HEK293 (cell line): ENCODE measurements around the gene CCDC12.
A peak's percentile ranks its signal among the peaks of the same experiment; 100 is the strongest.

Experiments used
- CTCF ChIA-PET: fragments of 350-600 bp; formaldehyde crosslinking; extraction: SDS; loops from one replicate; lab custom pipeline; 2021; ENCODE audit warnings: antibody characterized with exemption; lab: Yijun Ruan, JAX
- POLR2A ChIA-PET: fragments of 300-600 bp; formaldehyde crosslinking; extraction: SDS; loops from one replicate; lab custom pipeline; 2020; ENCODE audit warnings: antibody characterized with exemption, inconsistent platforms; lab: Yijun Ruan, JAX
- H3K27ac ChIP-seq: fragments of 200-500 bp; sonication (Bioruptor generic); 2 replicates; pipeline ENCODE4 v1.5.1; 2014; ENCODE audit warnings: low read depth, low read length, control low read depth, inconsistent platforms; ENCODE audit errors: extremely low read depth
- H3K36me3 ChIP-seq, 2 experiments: fragments of 200-500 bp in 1 of 2; sonication (Bioruptor generic) in 1 of 2; 1 replicate in 1 of 2; 2 replicates in 1 of 2; pipeline ENCODE4 v1.5.1; 2014 to 2017; ENCODE audit warnings: inconsistent platforms in 2 of 2, low read length in 2 of 2; ENCODE audit not compliant: control insufficient read depth in 2 of 2, insufficient read depth in 1 of 2
- H3K4me1 ChIP-seq: fragments of 200-500 bp; sonication (Bioruptor generic); 2 replicates; pipeline ENCODE4 v1.5.1; 2014; ENCODE audit warnings: mild to moderate bottlenecking, low read length, inconsistent platforms; ENCODE audit not compliant: control insufficient read depth, insufficient read depth
- H3K4me3 ChIP-seq: 2 replicates; pipeline ENCODE4 v1.5.1; 2011; ENCODE audit warnings: low read depth, mild to moderate bottlenecking, control low read depth, low read length, moderate library complexity
- H3K9me3 ChIP-seq: fragments of 200-500 bp; sonication (Bioruptor generic); 2 replicates; pipeline ENCODE4 v1.5.1; 2014; ENCODE audit warnings: low read depth, low read length, inconsistent platforms; ENCODE audit not compliant: control insufficient read depth, insufficient read depth
- AEBP2 ChIP-seq: fragments of 450-650 bp; formaldehyde crosslinking; IDR thresholded peaks from 2 replicates; pipeline ENCODE4 v1.5.1; 2016; ENCODE audit warnings: missing biosample characterization, missing genetic modification characterization, borderline replicate concordance
- GLI2 ChIP-seq: fragments of 450-650 bp; formaldehyde crosslinking; IDR thresholded peaks from 2 replicates; pipeline ENCODE4; 2017; ENCODE audit warnings: missing biosample characterization, missing genetic modification characterization, low read depth, borderline replicate concordance
- GLI4 ChIP-seq: fragments of 450-650 bp; formaldehyde crosslinking; IDR thresholded peaks from 2 replicates; pipeline ENCODE4 v1.5.1; 2016; ENCODE audit warnings: missing biosample characterization, missing genetic modification characterization
- HOXA7 ChIP-seq: sonication (generic); formaldehyde crosslinking; IDR thresholded peaks from 2 replicates; pipeline ENCODE4 v1.8.1; 2022; ENCODE audit warnings: missing genetic modification reagents, borderline replicate concordance
- MEIS1 ChIP-seq: sonication (generic); formaldehyde crosslinking; IDR thresholded peaks from 2 replicates; pipeline ENCODE4 v1.8.1; 2022; ENCODE audit warnings: missing genetic modification reagents, mild to moderate bottlenecking, borderline replicate concordance
- SP2 ChIP-seq: fragments of 450-650 bp; formaldehyde crosslinking; IDR thresholded peaks from 2 replicates; pipeline ENCODE4 v1.5.1; 2016; ENCODE audit warnings: missing biosample characterization, missing genetic modification characterization
- YY2 ChIP-seq: fragments of 450-650 bp; formaldehyde crosslinking; IDR thresholded peaks from 2 replicates; pipeline ENCODE4 v1.5.1; 2016; ENCODE audit warnings: missing biosample characterization, missing genetic modification characterization
- ZBTB44 ChIP-seq: fragments of 450-650 bp; IDR thresholded peaks from 2 replicates; pipeline ENCODE4 v1.5.1; 2018; ENCODE audit warnings: missing biosample characterization, mild to moderate bottlenecking, missing genetic modification characterization
- ZNF239 ChIP-seq: fragments of 450-650 bp; formaldehyde crosslinking; IDR thresholded peaks from 2 replicates; pipeline ENCODE4 v1.5.1; 2016; ENCODE audit warnings: missing biosample characterization, missing genetic modification characterization
- ZNF24 ChIP-seq: fragments of 450-650 bp; formaldehyde crosslinking; IDR thresholded peaks from 2 replicates; pipeline ENCODE4 v1.5.1; 2016; ENCODE audit warnings: missing biosample characterization, missing genetic modification characterization
- ZNF391 ChIP-seq: fragments of 450-650 bp; formaldehyde crosslinking; IDR thresholded peaks from 2 replicates; pipeline ENCODE4 v1.5.1; 2016; ENCODE audit warnings: low read depth, missing biosample characterization, missing genetic modification characterization, borderline replicate concordance
- ZNF48 ChIP-seq: fragments of 450-650 bp; formaldehyde crosslinking; IDR thresholded peaks from 2 replicates; pipeline ENCODE4 v1.5.1; 2016; ENCODE audit warnings: missing biosample characterization, missing genetic modification characterization
- ZNF555 ChIP-seq: fragments of 450-650 bp; formaldehyde crosslinking; conservative IDR thresholded peaks from 2 replicates; pipeline ENCODE4 v1.5.1; 2017; ENCODE audit warnings: missing biosample characterization, mild to moderate bottlenecking, missing genetic modification characterization, inconsistent platforms
- ZNF600 ChIP-seq: fragments of 450-650 bp; formaldehyde crosslinking; IDR thresholded peaks from 2 replicates; pipeline ENCODE4 v1.5.1; 2016; ENCODE audit warnings: missing biosample characterization, missing genetic modification characterization
- ZNF768 ChIP-seq: fragments of 450-650 bp; formaldehyde crosslinking; IDR thresholded peaks from 2 replicates; pipeline ENCODE4 v1.5.1; 2018; ENCODE audit warnings: missing biosample characterization, mild to moderate bottlenecking, missing genetic modification characterization
- ZNF792 ChIP-seq: fragments of 450-650 bp; formaldehyde crosslinking; IDR thresholded peaks from 2 replicates; pipeline ENCODE4 v1.5.1; 2016; ENCODE audit warnings: missing biosample characterization, missing genetic modification characterization
- ZNF837 ChIP-seq: fragments of 450-650 bp; formaldehyde crosslinking; IDR thresholded peaks from 2 replicates; pipeline ENCODE4 v1.5.1; 2016; ENCODE audit warnings: missing biosample characterization, missing genetic modification characterization
- TF ChIP-seq, protein P1 (sequence below): fragments of 450-650 bp; formaldehyde crosslinking; IDR thresholded peaks from 2 replicates; pipeline ENCODE4 v1.5.1; 2017; ENCODE audit warnings: missing biosample characterization, missing genetic modification characterization
- TF ChIP-seq, protein P2 (sequence below): fragments of 450-650 bp; formaldehyde crosslinking; IDR thresholded peaks from 2 replicates; pipeline ENCODE4 v1.5.1; 2016; ENCODE audit warnings: missing biosample characterization, missing genetic modification characterization

Gene CCDC12

GRCh38 chr3:46903341-46904302 lies 72.9 kb downstream of the CCDC12 start (continued):
- TF ChIP-seq ZNF768 (tag by site-specific recombination) = 0 out of 2 replicates have a peak, but pooled peaks have one; percentile 15

DNA sequence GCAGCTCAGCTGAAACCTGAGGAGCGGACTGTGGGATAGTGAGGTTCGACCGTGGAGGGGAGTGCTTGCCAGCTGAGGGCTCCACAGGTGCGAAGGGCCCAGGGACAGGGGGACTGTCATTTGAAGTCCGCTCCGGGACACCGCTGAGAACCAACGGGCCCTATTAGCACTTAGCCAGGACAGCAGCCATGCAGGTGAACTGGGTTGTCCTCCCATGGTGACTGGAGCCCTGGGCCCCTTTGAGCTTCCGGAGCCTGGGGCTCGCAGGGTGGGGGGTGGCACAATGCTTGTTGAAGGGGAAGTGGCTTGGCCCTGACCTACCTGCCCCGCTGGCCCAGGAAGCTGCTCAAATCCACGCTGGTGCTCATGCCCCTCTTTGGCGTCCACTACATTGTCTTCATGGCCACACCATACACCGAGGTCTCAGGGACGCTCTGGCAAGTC lies 74.3 kb downstream of the CCDC12 start:
- TF ChIP-seq GLI4 (tag by site-specific recombination) (no peak), ZNF555 (no peak), ZNF391 (tag by site-specific recombination) (no peak), AEBP2 (tag by site-specific recombination) (no peak), YY2 (tag by site-specific recombination) (no peak), ZNF600 (tag by site-specific recombination) (no peak), HOXA7 (no peak), ZNF24 (tag by site-specific recombination) (no peak), ZNF239 (no peak), ZNF48 (no peak), MEIS1 (CRISPR knock-in tag) (no peak), ZNF792 (tag by site-specific recombination) (no peak), GLI2 (tag by site-specific recombination) (no peak), SP2 (tag by site-specific recombination) (no peak), ZBTB44 (tag by site-specific recombination) (no peak), ZNF837 (tag by site-specific recombination) (no peak)
- TF ChIP-seq, protein P1, sequence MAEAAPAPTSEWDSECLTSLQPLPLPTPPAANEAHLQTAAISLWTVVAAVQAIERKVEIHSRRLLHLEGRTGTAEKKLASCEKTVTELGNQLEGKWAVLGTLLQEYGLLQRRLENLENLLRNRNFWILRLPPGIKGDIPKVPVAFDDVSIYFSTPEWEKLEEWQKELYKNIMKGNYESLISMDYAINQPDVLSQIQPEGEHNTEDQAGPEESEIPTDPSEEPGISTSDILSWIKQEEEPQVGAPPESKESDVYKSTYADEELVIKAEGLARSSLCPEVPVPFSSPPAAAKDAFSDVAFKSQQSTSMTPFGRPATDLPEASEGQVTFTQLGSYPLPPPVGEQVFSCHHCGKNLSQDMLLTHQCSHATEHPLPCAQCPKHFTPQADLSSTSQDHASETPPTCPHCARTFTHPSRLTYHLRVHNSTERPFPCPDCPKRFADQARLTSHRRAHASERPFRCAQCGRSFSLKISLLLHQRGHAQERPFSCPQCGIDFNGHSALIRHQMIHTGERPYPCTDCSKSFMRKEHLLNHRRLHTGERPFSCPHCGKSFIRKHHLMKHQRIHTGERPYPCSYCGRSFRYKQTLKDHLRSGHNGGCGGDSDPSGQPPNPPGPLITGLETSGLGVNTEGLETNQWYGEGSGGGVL (tag by site-specific recombination) = no peak
- TF ChIP-seq, protein P2, sequence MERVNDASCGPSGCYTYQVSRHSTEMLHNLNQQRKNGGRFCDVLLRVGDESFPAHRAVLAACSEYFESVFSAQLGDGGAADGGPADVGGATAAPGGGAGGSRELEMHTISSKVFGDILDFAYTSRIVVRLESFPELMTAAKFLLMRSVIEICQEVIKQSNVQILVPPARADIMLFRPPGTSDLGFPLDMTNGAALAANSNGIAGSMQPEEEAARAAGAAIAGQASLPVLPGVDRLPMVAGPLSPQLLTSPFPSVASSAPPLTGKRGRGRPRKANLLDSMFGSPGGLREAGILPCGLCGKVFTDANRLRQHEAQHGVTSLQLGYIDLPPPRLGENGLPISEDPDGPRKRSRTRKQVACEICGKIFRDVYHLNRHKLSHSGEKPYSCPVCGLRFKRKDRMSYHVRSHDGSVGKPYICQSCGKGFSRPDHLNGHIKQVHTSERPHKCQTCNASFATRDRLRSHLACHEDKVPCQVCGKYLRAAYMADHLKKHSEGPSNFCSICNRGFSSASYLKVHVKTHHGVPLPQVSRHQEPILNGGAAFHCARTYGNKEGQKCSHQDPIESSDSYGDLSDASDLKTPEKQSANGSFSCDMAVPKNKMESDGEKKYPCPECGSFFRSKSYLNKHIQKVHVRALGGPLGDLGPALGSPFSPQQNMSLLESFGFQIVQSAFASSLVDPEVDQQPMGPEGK (tag by site-specific recombination) = no peak
- H3K4me3 ChIP-seq = no peak overlapping the region
- ChIA-PET CTCF (no interaction called here), POLR2A (no interaction called here)
- H3K9me3 ChIP-seq = no peaks in the 10 kb centered on the region
- no peaks in the 10 kb centered on the region for H3K4me1 ChIP-seq
- H3K27ac ChIP-seq = no peak overlapping the region
- H3K36me3 ChIP-seq = no peaks in the 10 kb centered on the region
